GM23338 (cell line): ENCODE measurements around the gene C19orf47.

Experiments used
- CTCF ChIP-seq, 2 experiments: fragments of 200-600 bp in 1 of 2; sonication (generic) in 1 of 2; conservative IDR thresholded peaks; 2 replicates each; pipeline versions ENCODE4 v1.5.1 to v1.6.1; 2016 to 2017; ENCODE audit warnings: antibody characterized with exemption in 2 of 2, low read depth in 2 of 2, mild to moderate bottlenecking in 2 of 2, moderate library complexity in 1 of 2
- EZH2 ChIP-seq: fragments of 200-600 bp; sonication (generic); IDR thresholded peaks from one replicate; pipeline ENCODE4 v1.8.0; 2017; ENCODE audit warnings: antibody characterized with exemption, mild to moderate bottlenecking, low read depth; ENCODE audit not compliant: unreplicated experiment
- EZH2phosphoT487 ChIP-seq: fragments of 200-600 bp; sonication (generic); IDR thresholded peaks from one replicate; pipeline ENCODE4 v1.8.1; 2018; ENCODE audit warnings: antibody characterized with exemption; ENCODE audit not compliant: unreplicated experiment
- JUNB ChIP-seq: IDR thresholded peaks from one replicate; pipeline ENCODE4 v1.6.1; 2016; ENCODE audit warnings: antibody characterized with exemption; ENCODE audit not compliant: unreplicated experiment
- POLR2AphosphoS5 ChIP-seq: IDR thresholded peaks from 2 replicates; pipeline ENCODE4 v1.6.1; 2016; ENCODE audit warnings: antibody characterized with exemption, low read depth
- REST ChIP-seq: IDR thresholded peaks from one replicate; pipeline ENCODE4 v1.6.1; 2018; ENCODE audit warnings: antibody characterized with exemption; ENCODE audit not compliant: unreplicated experiment
- ZNF462 ChIP-seq: fragments of 250-450 bp; sonication (Bioruptor Pico); IDR thresholded peaks from 2 replicates; pipeline ENCODE4 v1.5.0; 2020; ENCODE audit warnings: mild to moderate bottlenecking, moderate library complexity

- TF ChIP-seq POLR2AphosphoS5 (no peak), JUNB (no peak), CTCF (conservative IDR thresholded peaks at IDR 0.05; ENCODE audit: low read depth in 2 of 2) (no peak), REST (no peak), EZH2 (no peak), EZH2phosphoT487 (no peak), ZNF462 (CRISPR knock-in tag) (no peak)
These were observed 67.5 kb downstream of the C19orf47 start for GRCh38 chr19:40280608-40281221.
